GM23338 (cell line): Measurements from ENCODE around the gene PMEL. TPM values are rescaled to one million over a fixed set of nuclear protein-coding genes. Genes with fewer than 3 reads are reported as not detected.

Source experiments
- ATAC-seq: fragments of 200-7000 bp; cut with Tn5 transposase; 3 replicates; pipeline ENCODE4 v1.9.1; 2020
- DNase-seq: peaks from one replicate; pipeline ENCODE4 v3.0.0-alpha.2; 2015; ENCODE audit warnings: low spot score
- H2AFZ ChIP-seq: fragments of 200-600 bp; sonication (generic); 2 replicates; pipeline ENCODE4 v1.8.0; 2016; ENCODE audit warnings: antibody characterized with exemption, mild to moderate bottlenecking, moderate library complexity
- H3F3A ChIP-seq: fragments of 200-600 bp; sonication (generic); replicated peaks from 2 replicates; pipeline ENCODE4 v1.8.0; 2017; ENCODE audit warnings: antibody characterized with exemption, mixed run types, low read depth
- H3K27ac ChIP-seq: fragments of 200-600 bp; sonication (generic); 2 replicates; pipeline ENCODE4 v1.6.1; 2016; ENCODE audit warnings: low read depth
- H3K27me3 ChIP-seq: fragments of 200-600 bp; sonication (generic); 2 replicates; pipeline ENCODE4 v1.8.0; 2016; ENCODE audit warnings: mild to moderate bottlenecking, mixed run types, moderate library complexity; ENCODE audit not compliant: insufficient read depth
- H3K36me3 ChIP-seq: fragments of 200-600 bp; sonication (generic); 2 replicates; pipeline ENCODE4 v1.8.0; 2016; ENCODE audit warnings: mild to moderate bottlenecking; ENCODE audit not compliant: insufficient read depth
- H3K4me1 ChIP-seq: fragments of 200-600 bp; sonication (generic); 2 replicates; pipeline ENCODE4 v1.8.0; 2016; ENCODE audit warnings: mild to moderate bottlenecking, moderate library complexity; ENCODE audit not compliant: insufficient read depth
- H3K4me2 ChIP-seq: fragments of 200-600 bp; sonication (generic); 2 replicates; pipeline ENCODE4 v1.7.1; 2017; ENCODE audit warnings: mixed run types
- H3K4me3 ChIP-seq: fragments of 200-600 bp; sonication (generic); 2 replicates; pipeline ENCODE4 v1.6.1; 2016; ENCODE audit warnings: mixed run types
- H3K79me2 ChIP-seq: fragments of 200-600 bp; sonication (generic); replicated peaks from 2 replicates; pipeline ENCODE4 v1.8.0; 2017; ENCODE audit warnings: mild to moderate bottlenecking; ENCODE audit not compliant: insufficient read depth
- H3K9me2 ChIP-seq: fragments of 200-600 bp; sonication (generic); 2 replicates; pipeline ENCODE4 v1.8.0; 2017; ENCODE audit not compliant: insufficient read depth
- H4K20me1 ChIP-seq: fragments of 200-600 bp; sonication (generic); replicated peaks from 2 replicates; pipeline ENCODE4 v1.8.0; 2017; ENCODE audit warnings: mild to moderate bottlenecking; ENCODE audit not compliant: insufficient read depth
- H3K27ac Mint-ChIP-seq: 2 replicates; pipeline ENCODE4 v1.8.0; 2020; ENCODE audit warnings: inconsistent platforms, mild to moderate bottlenecking, moderate library complexity, mixed read lengths
- H3K27me3 Mint-ChIP-seq: 3 replicates; pipeline ENCODE4 v1.8.0; 2022; ENCODE audit warnings: low read depth, mild to moderate bottlenecking, moderate library complexity, mixed read lengths, inconsistent platforms; ENCODE audit not compliant: insufficient read depth, poor library complexity
- H3K36me3 Mint-ChIP-seq: 3 replicates; pipeline ENCODE4 v1.8.0; 2021; ENCODE audit warnings: low read depth, mild to moderate bottlenecking, inconsistent platforms, moderate library complexity, mixed read lengths
- H3K4me1 Mint-ChIP-seq: 3 replicates; pipeline ENCODE4 v1.8.0; 2020; ENCODE audit warnings: mild to moderate bottlenecking, inconsistent platforms, mixed read lengths
- H3K4me3 Mint-ChIP-seq: 3 replicates; pipeline ENCODE4 v1.8.0; 2021; ENCODE audit warnings: moderate library complexity, mild to moderate bottlenecking, inconsistent platforms, mixed read lengths
- H3K9me3 Mint-ChIP-seq: 3 replicates; pipeline ENCODE4 v1.8.0; 2020; ENCODE audit warnings: moderate library complexity, mild to moderate bottlenecking, inconsistent platforms, mixed read lengths
- CREB1 ChIP-seq: fragments of 250-450 bp; sonication (Bioruptor Pico); IDR thresholded peaks from 2 replicates; pipeline ENCODE4 v1.5.0; 2020; ENCODE audit warnings: low read depth, mild to moderate bottlenecking, moderate library complexity
- CTCF ChIP-seq, 2 experiments: fragments of 200-600 bp in 1 of 2; sonication (generic) in 1 of 2; conservative IDR thresholded peaks; 2 replicates each; pipeline versions ENCODE4 v1.5.1 to v1.6.1; 2016 to 2017; ENCODE audit warnings: antibody characterized with exemption in 2 of 2, low read depth in 2 of 2, mild to moderate bottlenecking in 2 of 2, moderate library complexity in 1 of 2
- ETS1 ChIP-seq: IDR thresholded peaks from 2 replicates; pipeline ENCODE4 v1.6.1; 2016; ENCODE audit warnings: antibody characterized with exemption
- EZH2 ChIP-seq: fragments of 200-600 bp; sonication (generic); IDR thresholded peaks from one replicate; pipeline ENCODE4 v1.8.0; 2017; ENCODE audit warnings: antibody characterized with exemption, mild to moderate bottlenecking, low read depth; ENCODE audit not compliant: unreplicated experiment
- NANOG ChIP-seq: IDR thresholded peaks from 2 replicates; pipeline ENCODE4 v1.6.1; 2016; ENCODE audit warnings: antibody characterized with exemption, borderline replicate concordance
- POLR2AphosphoS5 ChIP-seq: IDR thresholded peaks from 2 replicates; pipeline ENCODE4 v1.6.1; 2016; ENCODE audit warnings: antibody characterized with exemption, low read depth
- REST ChIP-seq: IDR thresholded peaks from one replicate; pipeline ENCODE4 v1.6.1; 2018; ENCODE audit warnings: antibody characterized with exemption; ENCODE audit not compliant: unreplicated experiment
- polyA plus RNA-seq: library from polyadenylated mRNA; unstranded; fragments of >200 nt; fragmentation: Nextera tagmentation; extraction: Ambion mirVana; gene quantifications from 2 replicates; pipeline ENCODE4 v1.2.1, GENCODE V29; 2016
- total RNA-seq: library from RNA; depleted of rRNA; stranded (reverse); fragments of >200 nt; shearing (Covaris generic); gene quantifications from 2 replicates; pipeline ENCODE4 v1.2.3, GENCODE V29; 2014

PMEL gene
- total and polyA plus RNA-seq, 2 experiments from 2014 or later = 68.1 to 108 TPM

- Mint-ChIP-seq H3K9me3 (no peaks in the 10 kb centered on the region), H3K27me3 (peaks cover 4% of the 10 kb centered on the region), H3K4me1 (peaks cover 25% of the 10 kb centered on the region), H3K27ac (no peak overlapping the region), H3K4me3 (no peak overlapping the region; the same call in 2 of the 3 replicates), H3K36me3 (peaks cover 33% of the 10 kb centered on the region)
- H3K4me3 ChIP-seq = no peak overlapping the region
- DNase-seq (no peak), ATAC-seq (no peak)
- H3F3A ChIP-seq = no peaks in the 10 kb centered on the region; the same call in 1 of the 2 replicates
- no peak overlapping the region for H2AFZ ChIP-seq
- TF ChIP-seq NANOG (no peak), CREB1 (CRISPR knock-in tag) (no peak), REST (no peak), EZH2 (no peak)
- no peak overlapping the region for H3K27ac ChIP-seq
- H3K79me2 ChIP-seq = peaks cover 26% of the 10 kb centered on the region
- 0 out of 2 replicates have a peak, but pooled peaks cover 9% of the 10 kb centered on the region for H3K36me3 ChIP-seq
- 0 out of 2 replicates have a peak, but pooled peaks cover 3% of the 10 kb centered on the region for H4K20me1 ChIP-seq
- H3K27me3 ChIP-seq = no peaks in the 10 kb centered on the region
- H3K4me1 ChIP-seq = peaks cover 25% of the 10 kb centered on the region
- H3K4me2 ChIP-seq = no peak overlapping the region
- H3K9me2 ChIP-seq = no peaks in the 10 kb centered on the region
These were observed 3.5 kb upstream of the PMEL start for GRCh38 chr12:55969356-55969755.

- 0 out of 2 replicates have a peak, but pooled peaks cover 9% of the 10 kb centered on the region for H3K36me3 ChIP-seq
- ATAC-seq (peak; percentile 85), DNase-seq (peak; percentile 98)
- no peaks in the 10 kb centered on the region for H3K9me2 ChIP-seq
- peak within 1 kb of the TSS; percentile 90 for H3K27ac ChIP-seq
- H4K20me1 ChIP-seq = 0 out of 2 replicates have a peak, but pooled peaks cover 3% of the 10 kb centered on the region
- H3K27me3 ChIP-seq = no peaks in the 10 kb centered on the region
- H3K4me3 ChIP-seq = peak within 1 kb of the TSS; percentile 91
- TF ChIP-seq POLR2AphosphoS5 (peak; percentile 78), CTCF (conservative IDR thresholded peaks at IDR 0.05; ENCODE audit: low read depth in 2 of 2) (no peak), ETS1 (0 out of 2 replicates have a peak, but pooled peaks have one; percentile 13), CREB1 (CRISPR knock-in tag) (peak; percentile 81)
- H3F3A ChIP-seq = no peaks in the 10 kb centered on the region
- peak within 1 kb of the TSS; percentile 82 for H2AFZ ChIP-seq
- H3K27me3 Mint-ChIP-seq = peaks cover 4% of the 10 kb centered on the region
- peak within 1 kb of the TSS; percentile 83 for H3K27ac Mint-ChIP-seq
- peaks cover 30% of the 10 kb centered on the region for H3K36me3 Mint-ChIP-seq
- peaks cover 31% of the 10 kb centered on the region for H3K79me2 ChIP-seq
- peak within 1 kb of the TSS; percentile 100 for H3K4me3 Mint-ChIP-seq
- peaks cover 22% of the 10 kb centered on the region for H3K4me1 Mint-ChIP-seq
- no peaks in the 10 kb centered on the region for H3K9me3 Mint-ChIP-seq
- H3K4me2 ChIP-seq = peak within 1 kb of the TSS; percentile 88
- peaks cover 17% of the 10 kb centered on the region; the same call in 1 of the 2 replicates for H3K4me1 ChIP-seq
These were observed 803 bp upstream of the PMEL start, which contains the start of gene CDK2 for GRCh38 chr12:55966408-55967281. Gene CDK2, plus strand, starts transcription at chr12:55966830. Its CDS starts 179 bp downstream, at chr12:55967009.
